Smooth muscle cell (in vitro differentiated cells): Measurements from ENCODE around the gene CUEDC1. TPM values are rescaled to one million over a fixed set of nuclear protein-coding genes. Genes with fewer than 3 reads are reported as not detected.

Source experiments
- DNase-seq: peaks from one replicate; lab custom pipeline; 2025; ENCODE audit not compliant: unreplicated experiment; lab: John Stamatoyannopoulos, UW
- H2AFZ ChIP-seq: fragments of 200-600 bp; sonication (generic); 2 replicates; pipeline ENCODE4 v1.6.0; 2016; ENCODE audit warnings: antibody characterized with exemption, low read depth, mild to moderate bottlenecking
- H3F3A ChIP-seq: fragments of 200-600 bp; sonication (generic); 2 replicates; pipeline ENCODE4 v1.6.0; 2017; ENCODE audit warnings: antibody characterized with exemption, low read depth
- H3K27ac ChIP-seq: fragments of 200-600 bp; sonication (generic); 2 replicates; pipeline ENCODE4 v1.5.1; 2016; ENCODE audit warnings: low read depth, mild to moderate bottlenecking
- H3K27me3 ChIP-seq: fragments of 200-600 bp; sonication (generic); 2 replicates; pipeline ENCODE4 v1.6.1; 2016; ENCODE audit warnings: low read depth, mild to moderate bottlenecking
- H3K36me3 ChIP-seq: fragments of 200-600 bp; sonication (generic); 2 replicates; pipeline ENCODE4 v1.5.1; 2016; ENCODE audit warnings: low read depth
- H3K4me1 ChIP-seq: fragments of 200-600 bp; sonication (generic); 2 replicates; pipeline ENCODE4 v1.5.1; 2016; ENCODE audit warnings: low read depth
- H3K4me2 ChIP-seq: fragments of 200-600 bp; sonication (generic); 2 replicates; pipeline ENCODE4 v1.6.0; 2016; ENCODE audit warnings: mild to moderate bottlenecking
- H3K4me3 ChIP-seq: fragments of 200-600 bp; sonication (generic); 2 replicates; pipeline ENCODE4 v1.5.1; 2016; ENCODE audit warnings: mild to moderate bottlenecking
- H3K79me2 ChIP-seq: fragments of 200-600 bp; sonication (generic); 2 replicates; pipeline ENCODE4 v1.6.0; 2016; ENCODE audit warnings: low read depth, mild to moderate bottlenecking
- H3K9ac ChIP-seq: fragments of 200-600 bp; sonication (generic); 2 replicates; pipeline ENCODE4 v1.6.0; 2016; ENCODE audit warnings: low read depth
- H3K9me3 ChIP-seq: fragments of 200-600 bp; sonication (generic); replicated peaks from 2 replicates; pipeline ENCODE4 v1.5.1; 2016; ENCODE audit warnings: low read depth
- H4K20me1 ChIP-seq: fragments of 200-600 bp; sonication (generic); 2 replicates; pipeline ENCODE4 v1.6.0; 2016; ENCODE audit warnings: low read depth
- CTCF ChIP-seq: fragments of 200-600 bp; sonication (generic); IDR thresholded peaks from 2 replicates; pipeline ENCODE4 v1.5.1; 2017; ENCODE audit warnings: borderline replicate concordance, mild to moderate bottlenecking, antibody characterized with exemption; ENCODE audit not compliant: insufficient read depth, poor library complexity, severe bottlenecking
- WGBS: methylation state at CpG from one replicate; pipeline ENCODE4 v1.1.7; 2016; ENCODE audit warnings: low lambda C conversion rate; 5-methylcytosine and 5-hydroxymethylcytosine counted together
- polyA plus RNA-seq: library from polyadenylated mRNA; unstranded; fragments of >200 nt; fragmentation: Nextera tagmentation; extraction: Ambion mirVana; gene quantifications from 2 replicates; pipeline ENCODE4 v1.2.1, GENCODE V29; 2016
- total RNA-seq: library from RNA; depleted of rRNA; stranded (reverse); fragments of >200 nt; gene quantifications from 2 replicates; pipeline ENCODE4 v1.2.3, GENCODE V29; 2014

CUEDC1 gene
- total and polyA plus RNA-seq, 2 experiments from 2014 or later: 11.1 to 11.7 TPM

DNA sequence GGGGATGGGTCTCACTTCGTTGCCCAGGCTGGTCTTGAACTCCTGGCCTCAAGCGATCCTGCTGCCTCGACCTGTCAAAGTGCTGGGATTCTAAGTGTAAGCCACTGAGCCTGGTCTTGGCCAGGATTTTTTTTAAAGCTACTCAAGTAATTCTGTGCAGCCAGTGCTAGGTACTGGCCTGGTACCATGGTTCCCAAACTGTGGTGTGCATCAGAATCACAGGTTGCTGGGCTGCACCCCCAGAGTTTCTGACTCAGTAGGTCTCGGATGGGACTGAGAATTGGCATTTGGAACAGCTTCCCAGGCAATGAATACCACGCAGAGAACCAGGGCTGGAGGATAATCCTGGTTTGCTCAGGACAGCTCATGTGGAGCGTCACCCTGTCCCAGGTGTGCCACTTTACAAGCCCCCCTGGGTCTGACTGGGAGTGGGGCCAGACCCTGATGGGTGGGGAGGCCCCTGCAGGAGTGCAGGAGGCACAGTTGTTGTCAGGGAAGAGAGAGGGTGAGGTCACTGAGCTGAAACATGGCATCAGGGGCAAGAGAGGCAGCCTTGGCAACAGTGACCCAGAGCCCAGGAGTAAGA is 94.7 kb downstream of the CUEDC1 start:
- Histone ChIP-seq H3K36me3 (no peaks in the 10 kb centered on the region), H3F3A (peaks cover 18% of the 10 kb centered on the region), H3K79me2 (no peaks in the 10 kb centered on the region), H3K9ac (peak overlapping the region; percentile 4), H3K27me3 (no peaks in the 10 kb centered on the region), H3K4me3 (peak overlapping the region; percentile 49), H3K27ac (peak overlapping the region; percentile 77), H4K20me1 (no peaks in the 10 kb centered on the region), H3K9me3 (no peaks in the 10 kb centered on the region), H3K4me2 (peak overlapping the region; percentile 93), H2AFZ (no peak overlapping the region), H3K4me1 (peaks cover 26% of the 10 kb centered on the region)
- TF ChIP-seq CTCF: no peak
- WGBS: 68% methylated on average over 6 of the region's 6 CpGs
- DNase-seq: no peak

DNA sequence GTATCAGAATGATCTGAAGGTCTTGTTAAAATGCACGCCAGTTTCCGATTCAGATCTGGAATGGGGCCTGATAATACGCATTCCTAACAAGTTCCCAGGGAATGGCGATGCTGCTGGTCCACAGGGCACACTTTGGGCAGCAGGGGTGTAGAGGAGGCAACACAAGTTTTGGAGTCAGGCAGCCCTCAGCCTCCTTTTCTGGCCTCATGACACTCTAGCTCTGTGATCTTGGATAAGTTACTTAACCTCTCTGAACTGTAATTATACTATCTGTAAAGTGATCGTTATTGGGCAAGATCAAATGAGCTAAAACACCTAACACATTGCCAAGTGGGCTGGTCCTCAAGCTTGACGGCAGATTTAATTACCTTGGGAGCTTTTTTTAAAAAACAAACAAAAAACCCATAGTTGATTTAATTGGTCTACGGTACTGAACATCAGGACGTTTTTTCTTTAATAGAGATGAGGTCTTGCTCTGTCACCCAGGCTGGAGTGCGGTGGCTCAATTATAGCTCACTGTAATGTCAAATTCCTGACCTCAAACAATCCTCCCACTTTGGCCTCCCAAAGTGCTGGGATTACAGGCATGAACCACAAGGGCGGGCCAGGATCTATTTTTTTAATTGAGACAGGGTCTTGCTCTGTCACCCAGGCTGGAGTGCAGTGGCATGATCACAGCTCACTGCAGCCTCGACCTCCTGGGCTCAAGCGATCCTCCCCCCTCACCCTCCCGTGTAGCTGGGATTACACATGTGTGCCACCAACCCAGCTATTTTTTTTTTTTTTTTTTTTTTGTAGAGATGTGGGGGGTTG is 95.4 kb downstream of the CUEDC1 start:
- Histone ChIP-seq H4K20me1 (no peaks in the 10 kb centered on the region), H3K4me3 (no peak overlapping the region), H3K4me2 (peak overlapping the region; percentile 8), H3K79me2 (no peaks in the 10 kb centered on the region), H3K27ac (peak overlapping the region; percentile 2), H2AFZ (no peak overlapping the region), H3K9ac (no peak overlapping the region), H3K36me3 (no peaks in the 10 kb centered on the region), H3F3A (peaks cover 18% of the 10 kb centered on the region), H3K27me3 (no peaks in the 10 kb centered on the region), H3K9me3 (no peaks in the 10 kb centered on the region), H3K4me1 (peaks cover 26% of the 10 kb centered on the region)
- 51% methylated on average over 13 of the region's 13 CpGs for WGBS
- no peak for DNase-seq
- no peak for TF ChIP-seq CTCF

DNA sequence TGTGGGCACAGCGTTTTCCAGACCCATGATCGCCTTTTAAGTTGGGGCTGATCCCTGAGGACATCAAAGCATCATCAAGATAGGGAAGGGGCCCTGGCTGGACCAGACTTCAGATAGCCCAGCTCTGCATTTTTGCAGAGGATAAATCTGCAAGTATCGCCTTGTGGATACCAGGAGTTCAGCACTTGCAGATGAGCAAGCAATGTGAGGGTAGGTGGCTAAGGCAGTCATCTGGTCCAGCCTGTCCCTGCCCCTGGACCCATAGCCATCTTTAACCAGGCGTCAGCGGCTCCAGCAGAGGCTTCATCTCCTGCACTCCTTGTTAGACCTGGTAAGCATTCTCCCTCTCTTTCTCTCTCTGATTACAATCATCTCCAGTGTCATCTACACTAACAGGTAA is 96.4 kb downstream of the CUEDC1 start:
- 57% methylated on average over 5 of the region's 5 CpGs for WGBS
- TF ChIP-seq CTCF: no peak
- H3K9me3 ChIP-seq: no peaks in the 10 kb centered on the region

More for the DNA sequence above, 96.4 kb downstream of the CUEDC1 start:
- Histone ChIP-seq H3K27me3 (no peaks in the 10 kb centered on the region), H3K9ac (no peak overlapping the region), H3K4me1 (peaks cover 26% of the 10 kb centered on the region), H3K4me3 (no peak overlapping the region), H2AFZ (no peak overlapping the region), H3K27ac (no peak overlapping the region), H3F3A (peaks cover 18% of the 10 kb centered on the region), H3K4me2 (no peak overlapping the region), H4K20me1 (no peaks in the 10 kb centered on the region), H3K36me3 (no peaks in the 10 kb centered on the region), H3K79me2 (no peaks in the 10 kb centered on the region)
- no peak for DNase-seq
